GM13976 (cell line): ENCODE results near the gene RANBP10.
A peak's percentile ranks its signal among the peaks of the same experiment; 100 is the strongest.

ENCODE experiments used
- DNase-seq: peaks from one replicate; pipeline ENCODE4 v3.0.0; 2012; ENCODE audit warnings: low spot score
- CTCF ChIP-seq: IDR thresholded peaks from 2 replicates; pipeline ENCODE4 v1.5.1; 2012; ENCODE audit warnings: borderline replicate concordance, mild to moderate bottlenecking; ENCODE audit not compliant: insufficient read depth; ENCODE audit errors: extremely low read depth, missing control alignments, control extremely low read depth
- in situ Hi-C: fragments of 300-500 bp; cut with MboI; formaldehyde crosslinking; loops from one replicate; pipeline ENCODE4 v1.12.0; 2022; ENCODE audit warnings: low sequenced_read_pairs, mixed read lengths, inconsistent platforms; ENCODE audit not compliant: unreplicated experiment

The RANBP10 gene

GRCh38 chr16:67806428-67807147, at the start of gene RANBP10, which contains the start of gene TSNAXIP1:
Gene RANBP10, minus strand, starts transcription at chr16:67806560. Its CDS starts 24 bp downstream, at chr16:67806536.
Gene TSNAXIP1, plus strand, starts transcription at chr16:67806889. Its CDS starts 261 bp downstream, at chr16:67807150.
- no peak for TF ChIP-seq CTCF
- in situ Hi-C loops: loop anchor here (25.0 kb wide), 1 partner anchor 269 kb away; the partner anchor contains the start of gene RIPOR1
- DNase-seq: peak; percentile 97

GRCh38 chr16:67855789-67856188, 49.4 kb upstream of the RANBP10 start:
- no peak for TF ChIP-seq CTCF
- in situ Hi-C loops: no loop called here
- no peak for DNase-seq

- in situ Hi-C loops: no loop called here
- no peak for TF ChIP-seq CTCF
- DNase-seq: no peak
Observed at GRCh38 chr16:67853670-67854069, 47.3 kb upstream of the RANBP10 start.

GRCh38 chr16:67848118-67848517, 41.8 kb upstream of the RANBP10 start:
- in situ Hi-C loops: no loop called here
- TF ChIP-seq CTCF: no peak
- no peak for DNase-seq

GRCh38 chr16:67847064-67847861, 40.9 kb upstream of the RANBP10 start, which contains the start of gene CENPT:
Gene CENPT, minus strand, starts transcription at chr16:67847693. Its CDS starts 13,834 bp downstream, at chr16:67833859.
- no peak for TF ChIP-seq CTCF
- in situ Hi-C loops: no loop called here
- DNase-seq: peak; percentile 86

- peak; percentile 96 for DNase-seq
- no peak for TF ChIP-seq CTCF
- in situ Hi-C loops: no loop called here
Observed at GRCh38 chr16:67846320-67847063, 40.1 kb upstream of the RANBP10 start, which contains the start of gene NUTF2. Gene NUTF2, plus strand, starts transcription at chr16:67846933. Its CDS starts 18,198 bp downstream, at chr16:67865131.
